GM18505 (cell line): ENCODE results near the gene CD82.

ENCODE experiments used
- ATAC-seq: cut with Tn5 transposase; IDR thresholded peaks from one replicate; pipeline ENCODE4 v1.9.1; 2021; ENCODE audit not compliant: unreplicated experiment
- POLR2A ChIP-seq: IDR thresholded peaks from 4 replicates; pipeline ENCODE4 v1.6.1; 2011; ENCODE audit warnings: borderline replicate concordance; ENCODE audit not compliant: insufficient read depth, insufficient read length; ENCODE audit errors: extremely low read depth

Gene CD82, protein sequence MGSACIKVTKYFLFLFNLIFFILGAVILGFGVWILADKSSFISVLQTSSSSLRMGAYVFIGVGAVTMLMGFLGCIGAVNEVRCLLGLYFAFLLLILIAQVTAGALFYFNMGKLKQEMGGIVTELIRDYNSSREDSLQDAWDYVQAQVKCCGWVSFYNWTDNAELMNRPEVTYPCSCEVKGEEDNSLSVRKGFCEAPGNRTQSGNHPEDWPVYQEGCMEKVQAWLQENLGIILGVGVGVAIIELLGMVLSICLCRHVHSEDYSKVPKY

DNA sequence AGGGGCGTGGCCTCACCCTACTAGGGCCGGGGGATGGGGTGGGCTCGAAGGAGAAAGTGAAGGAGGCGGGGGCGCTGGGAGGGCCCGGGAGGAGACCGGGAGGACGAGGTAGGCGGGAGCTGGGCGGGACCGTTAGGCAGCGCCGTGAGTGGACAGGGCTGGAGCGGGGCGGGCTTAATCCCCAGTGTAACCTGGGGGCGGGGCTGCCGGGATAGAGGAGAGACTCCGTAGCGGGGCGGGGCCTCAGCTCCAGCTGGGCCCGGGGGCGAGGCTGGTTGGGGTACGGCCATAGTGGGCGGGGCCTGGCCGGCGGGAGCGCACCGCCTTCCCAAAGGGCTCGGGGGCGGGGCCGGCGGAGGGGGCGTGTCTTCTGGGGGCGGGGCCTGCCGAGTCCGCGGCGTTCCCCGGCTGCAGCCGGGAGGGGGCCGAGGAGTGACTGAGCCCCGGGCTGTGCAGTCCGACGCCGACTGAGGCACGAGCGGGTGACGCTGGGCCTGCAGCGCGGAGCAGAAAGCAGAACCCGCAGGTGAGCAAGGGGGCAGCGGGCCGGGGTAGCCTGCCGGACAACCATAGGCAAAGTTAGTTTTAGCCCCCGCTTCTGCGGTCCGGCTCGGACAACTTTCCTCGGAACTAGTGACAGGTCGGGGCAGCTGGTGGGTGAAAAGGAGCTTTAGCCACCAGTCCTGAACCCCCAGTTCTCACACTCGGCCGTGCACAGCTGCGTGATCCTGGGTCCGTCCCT, at the start of gene CD82:
TSS of gene CD82 (plus strand) at position 453 of the 742 bp plus-strand sequence. CDS start 29,000 bp downstream, outside the sequence.
- ATAC-seq, result peak; percentile 77
- peak; percentile 88 for TF ChIP-seq POLR2A

DNA sequence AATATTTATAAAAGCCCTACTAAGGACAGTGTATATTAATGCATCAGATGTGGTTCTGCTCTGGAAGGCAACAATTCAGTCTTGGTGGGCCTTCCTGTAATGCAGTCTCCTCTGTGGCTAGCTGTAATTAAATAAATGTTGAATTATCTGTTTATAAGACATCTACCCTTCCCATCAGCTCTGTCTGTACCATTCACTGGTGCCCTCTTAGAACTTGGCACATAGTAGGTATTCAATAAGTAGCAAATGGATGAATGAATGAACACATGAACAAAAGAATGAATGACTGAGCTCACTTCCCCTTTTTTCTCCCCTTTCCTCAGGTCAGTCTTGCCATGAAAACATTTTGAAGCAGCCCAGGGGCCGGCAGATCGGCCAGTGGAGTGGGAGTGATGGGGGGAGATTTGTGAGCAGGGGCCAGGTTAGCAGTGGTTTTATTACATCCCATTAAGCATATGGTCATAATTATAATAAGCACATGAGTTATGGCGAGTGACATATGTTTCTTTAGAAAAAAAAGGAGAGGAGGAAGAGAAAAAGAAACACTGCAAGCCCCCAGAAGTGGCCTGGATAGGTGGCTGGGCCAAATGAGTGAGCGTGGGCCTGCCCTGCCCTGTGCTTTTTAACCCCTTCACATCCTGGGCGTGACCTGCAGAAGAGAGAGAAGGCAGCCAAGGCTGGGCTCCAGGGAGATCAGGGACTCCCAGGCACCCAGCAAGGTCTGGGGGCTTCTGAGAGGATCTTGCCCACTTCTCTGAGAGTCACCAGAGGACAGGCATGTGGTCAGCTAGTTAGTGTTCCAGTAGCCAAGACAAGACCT, 48.6 kb upstream of the CD82 start:
- ATAC-seq, result no peak
- TF ChIP-seq POLR2A, result no peak

DNA sequence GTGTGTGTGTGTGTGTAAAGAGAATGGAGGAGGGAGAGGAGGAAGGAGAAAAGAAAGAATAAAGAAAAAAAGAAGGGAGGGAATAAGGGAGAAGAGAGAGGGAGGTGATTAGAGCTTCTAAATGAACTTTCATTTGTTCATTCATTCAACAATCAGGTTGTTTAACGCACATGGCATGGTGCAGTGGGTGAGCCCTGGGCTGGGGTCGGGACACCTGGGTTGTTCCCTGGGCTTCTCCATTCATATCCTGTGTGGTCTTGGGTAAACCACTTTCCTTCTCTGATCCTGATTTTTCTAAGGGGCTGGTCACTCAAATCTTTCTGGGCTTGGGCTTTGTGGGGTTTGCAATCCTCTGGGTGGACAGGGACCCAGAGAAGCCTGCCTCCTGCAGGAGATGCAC, 47.9 kb upstream of the CD82 start:
- no peak for TF ChIP-seq POLR2A
- no peak for ATAC-seq

DNA sequence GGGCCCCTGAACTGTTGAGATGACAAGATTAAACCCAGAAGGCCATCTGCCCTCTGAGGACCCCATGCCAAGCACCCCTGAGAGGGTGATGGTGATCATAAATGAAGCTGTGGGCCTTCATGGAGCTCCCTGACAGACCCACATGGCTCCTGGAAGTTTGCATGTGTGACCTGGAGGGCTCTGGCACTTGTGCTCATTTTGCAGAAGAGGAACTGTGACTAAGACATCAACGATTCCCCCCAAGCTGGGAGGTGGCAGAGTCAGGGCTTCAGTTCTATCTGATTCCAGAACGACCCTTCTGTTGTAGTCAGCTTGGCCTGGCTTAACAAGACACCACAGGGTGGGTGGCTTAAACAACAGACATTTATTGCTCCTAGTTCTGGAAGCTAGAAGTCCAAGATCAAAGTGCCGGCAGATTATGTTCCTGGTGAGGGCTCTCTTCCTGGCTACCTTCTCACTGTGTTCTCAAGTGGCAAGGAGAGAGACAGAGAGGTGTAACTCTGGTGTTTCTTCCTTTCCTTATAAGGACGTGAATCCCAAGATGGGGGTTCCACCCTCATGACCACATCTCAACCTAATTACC, 46.4 kb upstream of the CD82 start:
- no peak for TF ChIP-seq POLR2A
- ATAC-seq, result no peak

DNA sequence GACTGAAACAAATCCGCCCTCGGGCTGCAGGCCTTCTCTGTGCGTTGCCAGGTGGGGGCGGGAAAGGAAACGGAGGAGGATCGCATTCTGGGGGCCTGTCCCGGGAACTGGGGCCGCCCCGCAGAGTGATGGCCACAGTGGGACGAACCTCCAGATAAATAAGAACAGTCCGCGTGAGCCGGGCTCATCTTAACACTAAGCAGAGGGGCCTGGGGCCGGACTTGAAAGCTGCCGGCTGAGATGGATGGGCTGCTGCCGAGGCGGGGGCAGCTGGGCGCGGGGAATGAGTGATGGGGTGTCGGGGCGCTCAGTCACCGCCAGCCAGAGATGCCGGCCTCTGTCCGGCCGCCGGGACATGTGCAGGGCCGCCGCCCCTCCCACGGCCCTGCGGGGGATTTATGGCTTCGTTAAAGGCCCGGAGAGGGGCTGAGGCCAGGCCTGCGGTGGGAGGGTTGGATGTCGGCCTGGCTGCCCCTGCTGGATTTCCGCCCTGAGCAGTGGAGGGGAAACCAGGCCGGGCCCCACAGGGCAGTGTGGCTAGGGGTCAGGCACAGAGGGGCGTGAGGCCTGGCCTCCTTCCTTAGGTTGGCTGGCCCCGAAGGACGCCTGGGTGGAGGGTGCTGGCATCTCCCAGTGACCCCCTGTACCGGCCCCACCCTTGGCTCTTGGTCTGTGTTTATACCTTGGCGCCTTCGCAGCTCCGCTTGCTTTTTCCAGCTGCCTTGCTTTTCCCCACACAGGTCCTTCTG, 45.3 kb upstream of the CD82 start:
- ATAC-seq, result no peak
- TF ChIP-seq POLR2A, result no peak

DNA sequence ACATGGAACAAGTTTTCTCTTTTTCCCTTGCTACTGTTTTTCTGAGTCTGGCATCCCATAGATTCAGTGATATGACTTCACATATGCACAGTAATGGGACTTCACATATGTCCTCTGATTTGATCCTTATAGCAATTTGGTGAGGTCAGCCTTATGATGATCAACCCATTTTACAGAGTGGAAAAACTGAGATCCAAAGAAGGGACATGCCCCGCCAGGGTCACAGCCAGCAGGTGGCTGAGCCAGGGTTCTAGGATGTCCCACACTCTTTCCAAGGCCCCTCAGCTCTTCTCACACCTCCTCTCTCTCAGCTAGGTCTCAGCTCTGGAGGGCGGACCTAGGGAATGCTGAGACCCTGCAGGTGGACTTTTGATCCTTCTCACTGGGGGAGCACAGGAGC, 44.3 kb upstream of the CD82 start:
- TF ChIP-seq POLR2A, result no peak
- ATAC-seq, result no peak

DNA sequence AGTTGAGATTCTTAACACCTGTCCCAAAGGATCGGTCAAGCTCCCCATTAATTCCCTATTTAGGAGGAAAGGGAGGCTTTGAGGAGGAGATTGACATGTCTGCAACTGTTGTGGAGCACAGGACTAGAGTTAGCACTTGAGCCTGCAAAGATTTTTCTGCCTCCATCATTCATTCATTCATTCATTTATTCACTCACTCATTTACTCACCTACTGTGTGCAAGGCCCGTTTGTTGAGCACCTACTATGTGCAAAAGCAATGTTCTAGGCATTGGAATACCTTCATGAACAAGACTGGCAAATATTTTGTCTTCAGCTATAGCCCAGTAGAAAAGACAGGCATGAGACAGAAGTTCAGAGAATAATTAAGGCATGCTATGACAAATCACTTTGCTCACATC, 43.2 kb upstream of the CD82 start:
- no peak for ATAC-seq
- no peak for TF ChIP-seq POLR2A

DNA sequence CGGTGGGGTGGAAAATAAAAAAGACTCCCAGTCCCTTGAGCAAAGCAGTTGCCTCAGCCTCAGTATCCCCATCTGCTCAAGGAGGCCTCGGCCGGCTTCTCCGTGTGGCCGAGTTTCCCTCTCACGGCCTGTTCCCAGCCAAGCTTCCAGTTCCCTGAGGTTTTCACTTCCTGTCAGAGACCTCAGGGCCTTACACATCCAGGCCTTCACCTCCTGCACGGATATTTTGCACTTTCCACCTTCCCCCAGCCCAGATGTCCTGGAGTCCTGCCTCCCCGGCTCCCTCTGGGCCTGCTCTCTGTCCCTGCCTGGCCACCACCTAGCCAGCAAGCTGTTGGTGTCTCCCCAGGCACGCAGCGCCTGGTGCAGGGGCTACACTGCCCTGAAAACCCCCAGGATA, 41.1 kb upstream of the CD82 start:
- no peak for ATAC-seq

DNA sequence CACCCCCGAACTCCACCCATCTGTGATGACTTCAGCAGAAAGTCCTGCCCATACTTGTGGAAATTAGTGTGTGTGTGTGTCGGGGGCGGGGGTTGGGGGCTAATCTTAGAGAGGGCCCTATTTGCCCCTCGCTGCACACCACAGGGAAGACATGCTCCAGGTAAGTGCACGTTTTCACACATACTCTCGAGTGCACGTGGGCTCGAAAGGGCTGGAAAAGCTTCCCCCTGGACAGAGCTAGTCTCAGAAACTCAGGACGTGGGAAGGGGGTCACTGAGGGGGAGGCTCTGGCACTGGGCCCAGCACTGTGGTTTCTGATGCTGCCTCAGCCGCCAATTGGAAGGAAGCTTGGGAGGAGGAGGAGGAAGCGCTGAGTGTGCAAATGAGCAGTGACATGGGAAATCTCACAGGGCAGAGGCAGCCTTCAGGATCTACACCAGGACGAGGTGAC, 40.7 kb upstream of the CD82 start:
- ATAC-seq, result no peak
- TF ChIP-seq POLR2A, result no peak

More for the DNA sequence above, 41.1 kb upstream of the CD82 start:
- TF ChIP-seq POLR2A, result no peak

DNA sequence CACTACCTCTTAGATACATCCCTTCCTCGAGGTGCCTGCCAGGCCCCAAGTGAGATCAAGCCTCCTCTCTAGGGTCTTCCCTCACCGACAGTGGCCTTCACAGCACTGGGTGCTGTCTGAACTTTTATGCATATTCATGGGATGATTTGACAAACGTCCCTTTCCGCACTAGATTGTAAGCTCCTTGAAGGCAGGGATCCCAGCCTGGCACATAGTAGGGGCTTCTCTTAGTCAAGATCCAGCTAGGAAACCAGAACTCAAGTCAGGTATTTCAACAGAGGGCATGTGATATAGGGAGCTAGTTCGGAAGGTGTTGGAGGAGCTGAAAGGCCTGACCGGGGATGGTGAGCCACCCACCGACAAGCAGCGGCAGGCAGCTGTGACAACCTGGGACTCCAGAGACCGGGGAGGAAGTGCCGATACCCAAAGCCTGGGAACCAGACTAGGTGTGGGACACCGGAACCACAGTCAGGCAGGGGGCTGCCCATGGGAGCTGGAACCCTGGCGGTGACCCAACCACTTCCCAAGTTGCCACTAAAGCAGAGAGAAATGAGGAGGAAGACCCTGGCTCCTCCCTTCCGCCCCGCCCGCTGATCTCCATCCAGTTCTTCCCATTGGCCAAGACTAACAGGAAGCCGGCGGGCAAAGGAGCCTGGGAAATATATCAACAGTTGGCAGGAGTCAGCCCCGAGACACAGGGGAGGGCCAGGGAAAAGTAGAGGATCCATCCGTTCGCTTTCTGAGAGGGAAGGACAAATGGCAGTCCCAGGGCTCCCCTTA, 39.8 kb upstream of the CD82 start:
- ATAC-seq, result no peak
- TF ChIP-seq POLR2A, result no peak

DNA sequence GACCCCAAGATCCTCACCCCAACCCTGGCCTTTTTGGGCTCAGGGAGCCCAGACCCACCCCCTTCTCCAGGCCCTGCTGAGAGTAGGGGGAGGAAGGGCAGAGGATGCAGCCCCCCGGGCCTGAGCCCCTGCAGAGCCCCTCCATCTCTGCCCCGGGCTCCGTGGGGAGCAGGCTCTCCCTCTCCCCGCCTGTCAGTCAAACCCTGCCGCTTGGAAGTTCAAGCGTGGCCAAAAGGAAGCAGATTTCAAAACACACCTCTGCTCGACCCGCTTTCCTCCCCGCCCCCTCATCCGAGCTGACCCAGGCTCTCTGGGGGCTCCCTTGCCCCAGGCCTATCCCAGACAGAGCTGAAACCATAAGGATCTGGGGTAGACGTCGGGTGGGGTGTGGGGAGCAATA, 39.0 kb upstream of the CD82 start:
- TF ChIP-seq POLR2A, result no peak
- ATAC-seq, result no peak

DNA sequence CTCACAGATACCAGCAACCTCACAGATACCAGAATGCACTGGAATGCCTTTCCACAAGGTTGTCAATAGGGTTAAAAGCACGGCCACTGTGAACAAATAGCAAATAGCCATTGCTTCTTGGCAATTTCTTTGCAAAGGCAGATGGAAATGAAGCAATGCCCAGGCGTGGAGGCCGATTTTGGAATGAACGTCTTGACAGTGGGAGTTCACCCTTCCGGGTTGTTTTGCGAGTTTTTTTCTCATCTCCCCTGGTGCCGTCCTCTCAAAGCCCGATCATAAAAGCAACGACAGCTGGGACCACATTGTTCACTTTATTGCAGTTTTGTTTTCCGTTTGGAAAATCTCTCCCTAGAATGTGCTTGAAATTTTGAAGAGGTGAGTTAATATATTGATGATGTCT, 38.0 kb upstream of the CD82 start:
- no peak for TF ChIP-seq POLR2A
- ATAC-seq, result no peak
